GM19240 (cell line): ENCODE measurements around the gene REP15.
"Not testable (repeated sequence)": the region's sequence is repeated elsewhere in the genome, so short reads cannot be mapped to it uniquely, and the experiment has no call there.

ENCODE experiments used
- DNase-seq: peaks from one replicate; pipeline ENCODE4 v3.0.0; 2011; ENCODE audit warnings: low spot score; ENCODE audit not compliant: insufficient read length

Gene REP15

GRCh38 chr12:27696864-27697564, 767 bp downstream of the REP15 start:
- DNase-seq, result no peak

- no peak for DNase-seq
Measured at GRCh38 chr12:27703720-27704452, 7.6 kb downstream of the REP15 start.

DNA sequence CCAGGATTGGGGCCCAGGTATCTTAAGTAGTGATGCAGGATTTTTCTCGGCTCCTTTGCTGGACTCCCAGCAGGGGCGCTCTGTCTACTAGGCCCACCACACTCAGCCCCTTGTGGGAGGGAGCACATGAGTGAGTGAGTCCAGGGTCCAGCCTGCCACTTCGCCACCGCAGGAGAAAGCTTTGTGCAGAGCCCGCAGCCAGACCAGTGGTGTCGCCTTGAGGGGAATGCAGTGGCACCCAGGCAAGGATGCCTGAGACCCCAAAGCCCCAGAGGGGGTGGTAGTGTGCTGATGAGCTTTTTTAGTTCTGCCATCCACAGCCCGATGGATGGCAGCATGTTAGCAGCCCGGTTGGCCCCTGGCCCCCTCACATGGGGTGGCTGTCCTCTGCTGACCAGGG, 9.0 kb downstream of the REP15 start:
- no peak for DNase-seq

DNA sequence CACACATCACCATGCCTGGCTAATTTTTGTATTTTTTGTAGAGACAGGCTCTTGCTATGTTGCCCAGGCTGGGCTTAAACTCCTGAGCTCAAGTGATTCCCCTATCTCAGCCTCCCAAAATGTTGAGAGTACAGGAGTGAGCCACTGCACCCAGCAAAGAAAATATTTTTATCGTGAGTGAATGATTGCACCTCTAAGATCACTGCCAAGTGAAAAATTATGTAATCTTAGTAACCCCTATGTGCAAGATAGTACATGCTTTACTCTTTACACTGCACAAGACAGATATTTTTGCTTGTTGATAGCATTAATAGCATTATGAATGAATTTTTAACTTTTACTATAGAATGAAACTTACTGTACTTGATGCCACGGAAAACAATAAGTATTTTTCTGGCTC, 11.0 kb downstream of the REP15 start:
- no peak for DNase-seq

DNA sequence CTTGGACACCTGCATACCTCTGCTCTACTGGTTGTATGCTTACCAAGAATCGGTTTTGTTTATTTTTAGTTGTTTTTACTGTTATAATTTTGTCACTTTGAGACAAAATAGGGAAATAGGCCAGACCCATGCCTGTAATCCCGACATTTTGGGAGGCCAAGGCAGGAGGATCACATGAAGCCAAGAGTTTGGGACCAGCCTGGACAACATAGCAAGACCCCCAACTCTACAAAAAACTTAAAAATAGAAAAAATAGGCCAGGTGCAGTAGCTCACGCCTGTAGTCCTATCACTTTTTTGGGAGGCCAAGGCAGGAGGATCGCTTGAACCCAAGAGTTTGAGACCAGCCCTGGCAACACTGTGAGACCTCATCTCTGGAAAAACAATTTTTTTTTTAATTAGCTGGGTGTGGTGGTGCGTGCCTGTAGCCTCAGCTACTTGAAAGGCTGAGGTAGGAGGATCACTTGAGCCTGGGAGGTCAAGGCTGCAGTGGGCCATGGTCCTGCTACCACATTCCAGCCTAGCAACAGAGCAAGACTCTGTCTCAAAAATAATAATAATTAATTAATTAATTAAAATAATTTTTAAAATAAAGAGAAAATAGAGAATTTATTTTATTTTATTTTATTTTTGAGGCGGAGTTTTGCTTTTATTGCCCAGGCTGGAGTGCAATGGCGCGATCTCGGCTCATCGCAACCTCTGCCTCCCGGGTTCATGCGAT, 13.1 kb downstream of the REP15 start:
- no peak for DNase-seq

DNA sequence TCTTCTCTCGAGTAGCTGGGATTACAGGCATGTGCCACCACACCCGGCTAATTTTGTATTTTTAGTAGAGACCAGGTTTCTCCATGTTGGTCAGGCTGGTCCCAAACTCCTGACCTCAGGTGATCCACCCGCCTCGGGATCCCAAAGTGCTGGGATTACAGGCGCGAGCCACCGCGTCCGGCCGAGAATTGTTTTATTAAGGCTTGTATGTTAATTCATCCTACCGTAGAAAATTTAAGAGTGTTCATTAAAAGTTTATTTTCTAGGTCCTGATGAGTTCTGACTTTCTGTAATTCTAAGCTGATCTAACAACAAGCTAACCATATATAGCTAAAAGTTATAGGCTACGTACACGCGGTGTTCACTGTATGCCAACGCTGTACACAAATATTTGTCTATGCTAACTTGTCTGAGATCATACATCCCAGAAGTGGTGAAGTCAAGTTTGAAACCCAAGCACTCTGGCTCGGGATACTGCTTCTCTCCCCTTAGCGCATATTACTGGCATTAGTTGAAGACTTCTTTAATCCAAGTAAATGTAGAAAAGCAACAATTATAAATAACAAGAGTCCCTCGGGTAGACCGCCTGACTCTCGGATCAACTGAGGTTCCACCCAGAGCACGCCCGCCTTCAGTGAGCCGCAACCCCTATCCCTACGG, 13.8 kb downstream of the REP15 start:
- no peak for DNase-seq

DNA sequence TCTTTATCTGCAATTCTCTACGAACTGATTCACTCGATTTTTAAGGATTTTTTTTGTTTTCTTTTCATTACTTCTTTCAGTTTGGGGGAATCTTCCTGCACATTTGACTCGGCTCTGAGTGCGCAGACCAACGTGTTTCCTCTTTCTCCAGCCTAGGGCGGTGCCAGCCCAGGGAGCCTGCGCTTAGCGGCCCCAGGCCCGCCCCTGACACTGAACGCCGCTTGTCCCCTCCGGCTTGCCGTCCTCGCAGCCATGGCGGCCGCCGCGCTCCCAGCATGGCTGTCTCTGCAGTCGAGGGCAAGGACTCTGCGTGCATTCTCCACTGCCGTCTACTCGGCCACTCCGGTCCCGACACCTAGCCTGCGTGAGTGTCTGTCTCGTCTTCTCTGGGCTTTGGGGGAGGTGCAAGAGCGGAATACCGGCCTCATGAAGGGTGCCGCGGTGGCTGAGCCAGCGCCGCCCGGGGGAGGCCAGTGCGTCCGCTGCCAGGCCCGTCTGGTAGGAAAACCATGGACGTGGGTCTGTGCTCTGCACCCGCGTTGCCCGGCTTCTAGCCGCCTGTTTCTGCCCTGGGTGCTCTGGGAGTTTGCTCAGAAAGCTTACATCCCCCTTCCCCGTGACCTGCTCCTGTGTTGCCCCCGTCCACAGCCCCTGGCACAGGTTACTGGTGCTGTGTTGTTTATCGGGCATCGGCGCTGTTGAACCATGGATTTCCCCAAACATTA, 14.5 kb downstream of the REP15 start, which contains the start of gene MRPS35:
TSS of gene MRPS35 (plus strand) at position 241 of the 725 bp plus-strand sequence. CDS start at position 253, 12 bp downstream.
- peak; percentile 45 for DNase-seq

- no peak for DNase-seq
Measured at GRCh38 chr12:27711317-27711682, 15.1 kb downstream of the REP15 start.

DNA sequence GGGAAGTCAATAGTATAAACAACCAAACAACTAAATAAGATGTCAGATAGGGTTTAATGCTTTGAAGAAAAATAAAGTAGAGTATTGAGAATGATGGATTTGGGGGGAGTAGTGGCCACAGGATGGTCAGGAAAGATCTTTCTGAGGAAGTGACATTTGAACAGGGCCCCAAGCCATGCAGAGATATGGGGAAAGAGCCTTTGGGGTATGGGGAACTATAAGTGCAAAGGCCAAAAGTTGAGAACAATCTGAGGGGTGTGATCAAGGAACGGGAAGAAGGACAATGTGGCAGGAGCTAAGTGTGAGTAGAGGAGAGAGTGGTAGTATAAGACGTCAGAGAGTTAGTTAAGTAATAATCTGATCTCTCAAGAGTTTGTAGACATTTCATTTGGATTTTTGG, 15.7 kb downstream of the REP15 start:
- DNase-seq, result no peak

- DNase-seq, result no peak
Measured at GRCh38 chr12:27723212-27723611, 27.0 kb downstream of the REP15 start.

DNA sequence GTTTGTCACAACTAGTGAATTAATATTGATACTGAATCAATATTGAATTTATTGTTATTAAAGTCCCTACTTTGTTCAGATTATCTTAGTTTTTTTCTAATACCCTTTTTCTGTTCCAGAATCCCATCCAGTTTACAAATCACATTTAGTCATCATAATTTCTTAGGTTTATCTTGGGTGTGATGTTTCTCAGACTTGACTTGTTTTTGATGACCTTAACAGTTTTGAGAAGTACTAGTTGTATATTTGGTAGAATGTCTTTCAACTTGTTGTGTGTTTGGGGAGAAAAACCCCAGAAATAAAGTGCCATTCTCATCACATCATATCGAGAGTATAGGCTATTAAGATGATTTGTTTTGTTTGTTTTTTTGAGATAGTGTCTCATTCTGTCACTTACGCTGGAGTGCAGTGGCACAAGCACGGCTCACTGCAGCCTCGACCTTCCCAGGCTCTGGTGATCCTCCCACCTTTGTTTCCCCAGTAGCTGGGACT, 33.9 kb downstream of the REP15 start:
- no peak for DNase-seq

- DNase-seq, result no peak
Measured at GRCh38 chr12:27732281-27732680, 36.0 kb downstream of the REP15 start.

DNA sequence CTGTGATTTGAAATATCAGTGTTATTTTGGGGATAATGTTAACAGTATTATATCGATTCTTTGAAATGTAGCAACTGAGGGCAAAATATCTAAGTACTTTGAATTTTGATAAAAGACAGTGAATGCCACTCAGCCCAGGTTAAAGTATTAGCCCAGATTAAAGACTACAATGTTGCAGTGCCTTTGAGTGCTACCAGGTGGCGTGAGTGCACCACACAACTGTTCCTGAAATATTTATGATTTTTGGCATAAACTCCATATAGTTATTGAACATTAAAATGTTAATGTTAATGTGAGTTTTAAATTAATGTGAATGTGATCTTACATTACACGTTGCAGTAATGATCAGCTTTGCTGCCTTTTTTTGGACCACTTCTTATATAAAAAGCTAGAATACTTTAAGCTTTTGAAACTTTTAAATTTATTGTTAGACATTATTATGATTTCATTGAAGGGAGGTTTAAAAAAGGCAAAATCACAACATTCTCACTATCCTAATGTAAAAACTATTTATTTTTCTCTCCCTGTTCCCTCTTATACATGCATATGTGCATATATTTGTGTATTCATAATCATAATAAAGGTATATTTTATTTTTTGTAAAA, 36.9 kb downstream of the REP15 start:
- DNase-seq, result no peak

- DNase-seq, result no peak
Measured at GRCh38 chr12:27733791-27734190, 37.5 kb downstream of the REP15 start.

GRCh38 chr12:27734321-27734720, 38.1 kb downstream of the REP15 start:
- not testable (repeated sequence) for DNase-seq

DNA sequence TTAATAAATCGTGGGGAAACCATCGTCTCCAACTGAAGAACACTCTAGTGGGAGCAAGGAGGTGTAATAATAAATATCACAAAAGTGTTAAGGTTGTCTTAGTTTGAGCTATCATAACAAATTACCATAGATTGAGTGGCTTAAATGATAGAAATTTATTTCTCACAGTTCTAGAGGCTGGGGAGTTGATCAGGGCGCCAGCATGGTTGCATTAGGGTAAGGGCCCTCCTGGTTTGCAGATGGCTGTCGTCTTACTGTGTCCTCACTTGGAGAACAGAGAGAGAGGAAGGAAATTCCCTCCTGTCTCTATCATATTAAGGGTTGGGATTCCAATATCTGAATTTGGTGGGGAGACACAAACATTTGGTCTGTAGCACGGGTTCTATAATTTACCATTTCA, 47.4 kb downstream of the REP15 start:
- DNase-seq, result no peak

GRCh38 chr12:27745734-27746133, 49.5 kb downstream of the REP15 start:
- DNase-seq, result not testable (repeated sequence)
